GM10248 (cell line): Measurements from ENCODE around the gene ALDOC.

ENCODE experiments used
- CTCF ChIA-PET: fragments of 300-600 bp; sonication (Branson Sonifier 250); formaldehyde crosslinking; extraction: SDS; loops from one replicate; lab custom pipeline; 2021; ENCODE audit warnings: antibody characterized with exemption; lab: Yijun Ruan, JAX
- POLR2A ChIA-PET: fragments of 350-650 bp; sonication (Branson Sonifier 250); formaldehyde crosslinking; extraction: SDS; loops from one replicate; lab custom pipeline; 2020; ENCODE audit warnings: antibody characterized with exemption; lab: Yijun Ruan, JAX
- DNase-seq: peaks from one replicate; pipeline ENCODE4 v3.0.0; 2012; ENCODE audit errors: extremely low spot score
- CTCF ChIP-seq: IDR thresholded peaks from 2 replicates; pipeline ENCODE4 v1.5.1; 2012; ENCODE audit warnings: mild to moderate bottlenecking, low read depth; ENCODE audit errors: extremely low read depth, missing control alignments, control extremely low read depth

ALDOC gene

GRCh38 chr17:28569446-28569845 lies 7.2 kb downstream of the ALDOC start:
- no peak for DNase-seq
- no peak for TF ChIP-seq CTCF
- ChIA-PET POLR2A (no interaction called here), CTCF (interaction anchor here (1.0 to 3.8 kb wide), 4 partner anchors 8 to 43 kb away, joined by 3 to 18 read pairs (median 5); no protein-coding TSS in a partner anchor)

- ChIA-PET CTCF (interaction anchor here (0.8 to 2.5 kb wide), 2 partner anchors 8 to 20 kb away, joined by 4 to 10 read pairs; no protein-coding TSS in a partner anchor), POLR2A (no interaction called here)
- TF ChIP-seq CTCF: no peak
- DNase-seq: peak; percentile 66
Measured at GRCh38 chr17:28567604-28568003, 9.1 kb downstream of the ALDOC start.

- TF ChIP-seq CTCF: no peak
- CTCF ChIA-PET: no interaction called here
- DNase-seq: no peak
- POLR2A ChIA-PET: no interaction called here
Measured at GRCh38 chr17:28563475-28563874, 13.2 kb downstream of the ALDOC start.

GRCh38 chr17:28555022-28555421 lies 21.7 kb downstream of the ALDOC start:
- ChIA-PET POLR2A (interaction anchor here (1.2 kb wide), 1 partner anchor 17 kb away, joined by 3 read pairs; the partner anchor contains the start of gene PIGS), CTCF (no interaction called here)
- no peak for DNase-seq
- no peak for TF ChIP-seq CTCF

- ChIA-PET CTCF (interaction anchor here (1.0 kb wide), 1 partner anchor 11 kb away, joined by 4 read pairs; no protein-coding TSS in a partner anchor), POLR2A (interaction anchor here (1.2 kb wide), 1 partner anchor 17 kb away, joined by 3 read pairs; the partner anchor contains the start of gene PIGS)
- no peak for DNase-seq
- TF ChIP-seq CTCF: no peak
Measured at GRCh38 chr17:28554565-28554964, 22.1 kb downstream of the ALDOC start.

GRCh38 chr17:28553000-28553505 lies 23.6 kb downstream of the ALDOC start:
- no peak for TF ChIP-seq CTCF
- no peak for DNase-seq
- ChIA-PET CTCF (interaction anchor here (1.3 to 1.8 kb wide), 3 partner anchors 18 to 58 kb away, joined by 3 to 5 read pairs (median 4); partner anchors contain the start of gene PIGS), POLR2A (no interaction called here)
